ENCODE measurements around the gene MAPKAP1. TPM values are rescaled to one million over a fixed set of nuclear protein-coding genes. Genes with fewer than 3 reads are reported as not detected.

The MAPKAP1 gene
- total RNA-seq, 1 donor from 2014 or later = 62.9 TPM

DNA sequence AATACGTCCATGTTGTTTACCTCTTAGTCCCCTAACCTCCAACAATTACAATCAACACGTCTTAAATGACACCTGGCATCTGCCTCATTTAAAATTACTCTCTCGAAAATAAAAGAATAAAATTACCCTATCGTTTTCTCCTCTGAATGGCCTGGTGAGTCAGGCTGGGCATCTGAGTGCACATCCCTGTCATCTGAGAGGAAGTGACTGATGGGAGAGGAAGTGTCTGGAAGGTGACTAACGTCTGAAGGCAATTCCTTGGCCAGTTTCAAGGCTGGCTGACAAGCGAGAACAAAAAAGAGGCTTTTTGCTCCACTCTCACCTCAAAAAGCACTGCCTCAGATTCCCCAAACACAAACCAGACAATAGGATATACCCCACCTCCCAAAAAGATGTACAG is 57.7 kb downstream of the MAPKAP1 start:
- no peak for DNase-seq (ENCODE audit: low spot score in 2 of 2, unreplicated experiment in 2 of 2)
- Mint-ChIP-seq H3K4me3 (no peak overlapping the region), H3K27ac (no peak overlapping the region), H3K4me1 (peaks cover 29% of the 10 kb centered on the region), H3K36me3 (peaks cover 5% of the 10 kb centered on the region), H3K9me3 (no peaks in the 10 kb centered on the region), H3K27me3 (ENCODE audit: low read depth) (no peaks in the 10 kb centered on the region)
- TF ChIP-seq, protein P1, sequence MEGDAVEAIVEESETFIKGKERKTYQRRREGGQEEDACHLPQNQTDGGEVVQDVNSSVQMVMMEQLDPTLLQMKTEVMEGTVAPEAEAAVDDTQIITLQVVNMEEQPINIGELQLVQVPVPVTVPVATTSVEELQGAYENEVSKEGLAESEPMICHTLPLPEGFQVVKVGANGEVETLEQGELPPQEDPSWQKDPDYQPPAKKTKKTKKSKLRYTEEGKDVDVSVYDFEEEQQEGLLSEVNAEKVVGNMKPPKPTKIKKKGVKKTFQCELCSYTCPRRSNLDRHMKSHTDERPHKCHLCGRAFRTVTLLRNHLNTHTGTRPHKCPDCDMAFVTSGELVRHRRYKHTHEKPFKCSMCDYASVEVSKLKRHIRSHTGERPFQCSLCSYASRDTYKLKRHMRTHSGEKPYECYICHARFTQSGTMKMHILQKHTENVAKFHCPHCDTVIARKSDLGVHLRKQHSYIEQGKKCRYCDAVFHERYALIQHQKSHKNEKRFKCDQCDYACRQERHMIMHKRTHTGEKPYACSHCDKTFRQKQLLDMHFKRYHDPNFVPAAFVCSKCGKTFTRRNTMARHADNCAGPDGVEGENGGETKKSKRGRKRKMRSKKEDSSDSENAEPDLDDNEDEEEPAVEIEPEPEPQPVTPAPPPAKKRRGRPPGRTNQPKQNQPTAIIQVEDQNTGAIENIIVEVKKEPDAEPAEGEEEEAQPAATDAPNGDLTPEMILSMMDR (IDR thresholded peaks at IDR 0.05; ENCODE audit: unreplicated experiment) = no peak

- Mint-ChIP-seq H3K9me3 (no peaks in the 10 kb centered on the region), H3K4me1 (peaks cover 29% of the 10 kb centered on the region), H3K36me3 (peaks cover 5% of the 10 kb centered on the region), H3K27ac (no peak overlapping the region), H3K4me3 (no peak overlapping the region), H3K27me3 (ENCODE audit: low read depth) (no peaks in the 10 kb centered on the region)
- no peak for DNase-seq (ENCODE audit: low spot score in 2 of 2, unreplicated experiment in 2 of 2)
- TF ChIP-seq, protein P1 (IDR thresholded peaks at IDR 0.05; ENCODE audit: unreplicated experiment) = no peak
Measured at GRCh38 chr9:125648294-125648693, 58.7 kb downstream of the MAPKAP1 start.

GRCh38 chr9:125646621-125647100 is 60.3 kb downstream of the MAPKAP1 start:
- no peak for DNase-seq (ENCODE audit: low spot score in 2 of 2, unreplicated experiment in 2 of 2)
- no peak overlapping the region for H3K4me3 Mint-ChIP-seq
- peak overlapping the region; percentile 14 for H3K27ac Mint-ChIP-seq
- H3K9me3 Mint-ChIP-seq = no peaks in the 10 kb centered on the region
- H3K4me1 Mint-ChIP-seq = peaks cover 26% of the 10 kb centered on the region
- peaks cover 5% of the 10 kb centered on the region for H3K36me3 Mint-ChIP-seq
- H3K27me3 Mint-ChIP-seq (ENCODE audit: low read depth) = no peaks in the 10 kb centered on the region
- TF ChIP-seq, protein P1 (IDR thresholded peaks at IDR 0.05; ENCODE audit: unreplicated experiment) = no peak

- H3K9me3 Mint-ChIP-seq = no peaks in the 10 kb centered on the region
- H3K27me3 Mint-ChIP-seq (ENCODE audit: low read depth) = no peaks in the 10 kb centered on the region
- peaks cover 5% of the 10 kb centered on the region for H3K36me3 Mint-ChIP-seq
- no peak overlapping the region for H3K4me3 Mint-ChIP-seq
- H3K4me1 Mint-ChIP-seq = peaks cover 26% of the 10 kb centered on the region
- peak overlapping the region; percentile 14 for H3K27ac Mint-ChIP-seq
- DNase-seq (ENCODE audit: low spot score in 2 of 2, unreplicated experiment in 2 of 2) = no peak
- TF ChIP-seq, protein P1 (IDR thresholded peaks at IDR 0.05; ENCODE audit: unreplicated experiment) = no peak
Measured at GRCh38 chr9:125646217-125646616, 60.8 kb downstream of the MAPKAP1 start.

GRCh38 chr9:125644819-125645507 is 62.0 kb downstream of the MAPKAP1 start:
- Mint-ChIP-seq H3K9me3 (no peaks in the 10 kb centered on the region), H3K4me3 (no peak overlapping the region), H3K27ac (no peak overlapping the region), H3K36me3 (peaks cover 4% of the 10 kb centered on the region), H3K4me1 (peaks cover 26% of the 10 kb centered on the region), H3K27me3 (ENCODE audit: low read depth) (no peaks in the 10 kb centered on the region)
- DNase-seq (ENCODE audit: low spot score in 2 of 2, unreplicated experiment in 2 of 2) = no peak
- TF ChIP-seq, protein P1 (IDR thresholded peaks at IDR 0.05; ENCODE audit: unreplicated experiment) = no peak
